CD4-positive, alpha-beta T cell (primary cell): ENCODE data around the gene PAQR8. TPM values are rescaled to one million over a fixed set of nuclear protein-coding genes. Genes with fewer than 3 reads are reported as not detected.

Source experiments
- ATAC-seq: fragments of 200-7000 bp; cut with Tn5 transposase; one replicate; pipeline ENCODE4 v1.10.0; 2022; ENCODE audit warnings: mild to moderate bottlenecking; ENCODE audit not compliant: poor library complexity
- CTCF ChIA-PET: fragments of 350-600 bp; sonication (Branson Sonifier 250); formaldehyde crosslinking; loops from one replicate; lab custom pipeline; 2021; ENCODE audit warnings: antibody characterized with exemption, inconsistent platforms; lab: Charles Lee
- POLR2A ChIA-PET: fragments of 350-600 bp; sonication (Branson Sonifier 250); formaldehyde crosslinking; loops from one replicate; lab custom pipeline; 2021; ENCODE audit warnings: antibody characterized with exemption, inconsistent platforms; lab: Charles Lee
- DNase-seq, 14 experiments: peaks; one replicate each; pipeline ENCODE4 v3.0.0-alpha.2; 2013 to 2020; ENCODE audit warnings: mixed read lengths in 2 of 14
- H3K27ac ChIP-seq, 2 donors: one replicate each; pipeline versions ENCODE4 v1.5.1 to v1.7.0; 2013; ENCODE audit warnings: low read length in 2 of 2, low read depth in 1 of 2, mild to moderate bottlenecking in 1 of 2
- H3K27me3 ChIP-seq, 2 experiments: 1 replicate in 1 of 2; 2 replicates in 1 of 2; pipeline versions ENCODE4 v1.6.1 to v1.7.0; 2013; ENCODE audit warnings: low read length in 2 of 2, control low read depth in 1 of 2, mild to moderate bottlenecking in 1 of 2, moderate library complexity in 1 of 2; ENCODE audit not compliant: insufficient read depth in 2 of 2, control insufficient read depth in 1 of 2
- H3K36me3 ChIP-seq: one replicate; pipeline ENCODE4 v1.6.1; 2013; ENCODE audit warnings: low read length, control low read depth; ENCODE audit not compliant: insufficient read depth
- H3K4me1 ChIP-seq: one replicate; pipeline ENCODE4 v1.6.1; 2013; ENCODE audit warnings: low read length, control low read depth; ENCODE audit not compliant: insufficient read depth
- H3K4me3 ChIP-seq: one replicate; pipeline ENCODE4 v1.5.1; 2013; ENCODE audit warnings: mild to moderate bottlenecking, low read length, moderate library complexity
- H3K9me3 ChIP-seq, 2 experiments: 1 replicate in 1 of 2; 2 replicates in 1 of 2; pipeline versions ENCODE4 v1.6.1 to v1.7.0; 2013; ENCODE audit warnings: low read length in 2 of 2, mild to moderate bottlenecking in 2 of 2, control low read depth in 1 of 2, moderate library complexity in 1 of 2; ENCODE audit not compliant: control insufficient read depth in 1 of 2, insufficient read depth in 1 of 2
- H3K27ac Mint-ChIP-seq: one replicate; pipeline ENCODE4 v1.8.0; 2020; ENCODE audit warnings: mixed read lengths
- H3K27me3 Mint-ChIP-seq: one replicate; pipeline ENCODE4 v1.8.0; 2021; ENCODE audit warnings: mixed read lengths
- H3K36me3 Mint-ChIP-seq: one replicate; pipeline ENCODE4 v1.8.0; 2021; ENCODE audit warnings: low read depth, mixed read lengths
- H3K4me1 Mint-ChIP-seq: one replicate; pipeline ENCODE4 v1.8.0; 2021; ENCODE audit warnings: low read depth, mixed read lengths
- H3K4me3 Mint-ChIP-seq: one replicate; pipeline ENCODE4 v1.8.0; 2020; ENCODE audit warnings: mild to moderate bottlenecking, mixed read lengths
- H3K9me3 Mint-ChIP-seq: one replicate; pipeline ENCODE4 v1.8.0; 2020; ENCODE audit warnings: mixed read lengths
- CTCF ChIP-seq: fragments of 200-600 bp; IDR thresholded peaks from one replicate; pipeline ENCODE4 v1.8.0; 2022; ENCODE audit warnings: antibody characterized with exemption, mild to moderate bottlenecking
- intact Hi-C, 2 experiments: fragments of 100-400 bp; cut with DNase I in 1 of 2; cut with micrococcal nuclease in 1 of 2; formaldehyde crosslinking; loops; one replicate each; pipeline versions ENCODE4 v1.15.1 to v1.9.0; 2023 to 2025; cut with DNase I, micrococcal nuclease
- total RNA-seq, 174 experiments: library from RNA in 2 of 174; stranded (reverse) in 2 of 174; gene quantifications; one replicate each; pipeline ENCODE4 v1.2.3 and lab custom pipeline; 2021 to 2026

The PAQR8 gene
- total RNA-seq, 2 experiments from 2014 or later: 1.8 to 1.9 TPM

DNA sequence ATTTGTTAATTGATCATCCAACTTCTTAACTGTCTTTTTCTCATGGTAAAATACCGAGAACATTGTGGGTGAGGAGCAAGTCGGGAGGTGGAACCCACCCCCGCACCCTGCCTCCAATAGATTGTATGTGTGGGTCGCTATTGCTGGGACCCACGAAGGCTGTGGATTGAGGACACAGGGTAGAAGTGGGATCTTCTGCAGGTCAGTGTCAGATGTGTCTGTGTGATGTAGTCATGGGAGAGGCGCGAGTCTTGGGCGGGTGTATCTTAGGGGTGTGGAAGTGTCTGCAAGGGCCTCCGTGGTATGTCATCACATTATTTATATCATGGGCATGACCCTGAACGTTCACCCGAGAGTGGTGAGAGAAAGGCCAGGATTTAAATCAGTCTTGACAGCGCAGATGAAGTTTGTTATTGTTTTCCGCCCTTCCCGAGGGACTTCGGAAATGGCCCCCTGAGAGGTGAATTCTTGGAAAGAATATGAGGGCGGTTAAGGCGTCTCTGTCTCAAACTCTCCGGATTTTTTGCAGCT lies 472 bp upstream of the PAQR8 start:
- H3K27me3 Mint-ChIP-seq: no peaks in the 10 kb centered on the region
- intact Hi-C loops: loop anchor here (2.0 to 5.0 kb wide), 4 partner anchors 21 to 301 kb away; no protein-coding TSS in a partner anchor

GRCh38 chr6:52362443-52363227 lies 684 bp downstream of the PAQR8 start:
- H3K4me1 ChIP-seq: peaks cover 32% of the 10 kb centered on the region
- peak; percentile 9 to 75 (median 30) for DNase-seq
- H3K36me3 ChIP-seq: peaks cover 12% of the 10 kb centered on the region
- peak overlapping the region; percentile 61 to 88 for H3K27ac ChIP-seq
- H3K9me3 Mint-ChIP-seq: no peaks in the 10 kb centered on the region
- H3K9me3 ChIP-seq: no peaks in the 10 kb centered on the region
- peaks cover 53% of the 10 kb centered on the region for H3K36me3 Mint-ChIP-seq
- no peaks in the 10 kb centered on the region for H3K27me3 Mint-ChIP-seq
- H3K4me3 ChIP-seq: peak overlapping the region; percentile 80
- H3K4me3 Mint-ChIP-seq: peak overlapping the region; percentile 98
- peaks cover 59% of the 10 kb centered on the region for H3K4me1 Mint-ChIP-seq
- no peaks in the 10 kb centered on the region for H3K27me3 ChIP-seq
- TF ChIP-seq CTCF: peak; percentile 32
- ATAC-seq: peak; percentile 49
- peak overlapping the region; percentile 92 for H3K27ac Mint-ChIP-seq
- CTCF ChIA-PET: interaction anchor here (0.6 to 2.4 kb wide), 15 partner anchors 9 to 301 kb away, joined by 3 to 32 read pairs (median 5); partner anchors contain the start of gene MCM3
- POLR2A ChIA-PET: interaction anchor here (0.5 to 8.4 kb wide), 29 partner anchors 8 to 826 kb away, joined by 3 to 132 read pairs (median 6); partner anchors contain the start of genes EFHC1 and MCM3
- intact Hi-C loops: loop anchor here (1.0 to 5.0 kb wide), 8 partner anchors 14 to 300 kb away; no protein-coding TSS in a partner anchor

More for the DNA sequence above, 472 bp upstream of the PAQR8 start:
- Mint-ChIP-seq H3K9me3 (no peaks in the 10 kb centered on the region), H3K36me3 (peaks cover 42% of the 10 kb centered on the region), H3K27ac (peak overlapping the region; percentile 92), H3K4me3 (peak overlapping the region; percentile 88), H3K4me1 (peaks cover 49% of the 10 kb centered on the region)
- Histone ChIP-seq H3K9me3 (no peaks in the 10 kb centered on the region), H3K4me1 (peaks cover 28% of the 10 kb centered on the region), H3K27ac (peak overlapping the region; percentile 81 to 82), H3K27me3 (no peaks in the 10 kb centered on the region), H3K4me3 (peak overlapping the region; percentile 57), H3K36me3 (peaks cover 5% of the 10 kb centered on the region)
- DNase-seq (peak in 12 of 14 experiments; percentile 5 to 67 (median 18)), ATAC-seq (peak; percentile 45)
- POLR2A ChIA-PET: interaction anchor here (0.7 to 8.4 kb wide), 27 partner anchors 9 to 86 kb away, joined by 3 to 132 read pairs (median 6); partner anchors contain the start of genes EFHC1 and MCM3
- CTCF ChIA-PET: interaction anchor here (0.6 to 2.4 kb wide), 10 partner anchors 25 to 76 kb away, joined by 3 to 32 read pairs (median 6); partner anchors contain the start of gene MCM3
- TF ChIP-seq CTCF: no peak

GRCh38 chr6:52363228-52363867 lies 1.4 kb downstream of the PAQR8 start:
- Mint-ChIP-seq H3K9me3 (no peaks in the 10 kb centered on the region), H3K4me3 (peak overlapping the region; percentile 98), H3K4me1 (peaks cover 66% of the 10 kb centered on the region), H3K36me3 (peaks cover 60% of the 10 kb centered on the region), H3K27me3 (no peaks in the 10 kb centered on the region), H3K27ac (peak overlapping the region; percentile 92)
- ATAC-seq (no peak), DNase-seq (no peak)
- Histone ChIP-seq H3K27ac (peak overlapping the region; percentile 61 to 88), H3K4me1 (peaks cover 35% of the 10 kb centered on the region), H3K4me3 (peak overlapping the region; percentile 80), H3K36me3 (peaks cover 19% of the 10 kb centered on the region), H3K9me3 (no peaks in the 10 kb centered on the region), H3K27me3 (no peaks in the 10 kb centered on the region)
- POLR2A ChIA-PET: interaction anchor here (1.0 to 8.4 kb wide), 12 partner anchors 7 to 78 kb away, joined by 3 to 132 read pairs (median 21); partner anchors contain the start of gene MCM3
- intact Hi-C loops: loop anchor here (2.0 to 5.0 kb wide), 7 partner anchors 13 to 299 kb away; no protein-coding TSS in a partner anchor
- CTCF ChIA-PET: interaction anchor here (0.6 to 2.4 kb wide), 9 partner anchors 8 to 78 kb away, joined by 3 to 32 read pairs (median 6); partner anchors contain the start of gene MCM3
- no peak for TF ChIP-seq CTCF
